Liver (tissue), 9 donors: Measurements from ENCODE around the gene GADL1. TPM values are rescaled to one million over a fixed set of nuclear protein-coding genes. Genes with fewer than 3 reads are reported as not detected.

ENCODE experiments used
- DNase-seq: peaks from one replicate; pipeline ENCODE4 v3.0.0-alpha.2; 2017; ENCODE audit warnings: low spot score
- H3K27ac ChIP-seq, 2 donors: one replicate each; pipeline ENCODE4 v1.7.0; 2013; ENCODE audit warnings: inconsistent platforms in 2 of 2, low read length in 2 of 2, control low read depth in 1 of 2, low read depth in 1 of 2, mild to moderate bottlenecking in 1 of 2
- H3K27me3 ChIP-seq, 4 donors: one replicate each; pipeline versions ENCODE4 v1.6.1 to v1.7.0; 2013; ENCODE audit warnings: low read length in 3 of 4, inconsistent platforms in 1 of 4, mild to moderate bottlenecking in 1 of 4, moderate library complexity in 1 of 4; ENCODE audit not compliant: control insufficient read depth in 4 of 4, insufficient read depth in 4 of 4
- H3K36me3 ChIP-seq, 4 donors: one replicate each; pipeline versions ENCODE4 v1.6.1 to v1.7.0; 2013; ENCODE audit warnings: low read length in 3 of 4, mild to moderate bottlenecking in 3 of 4, low read depth in 1 of 4, moderate library complexity in 1 of 4; ENCODE audit not compliant: control insufficient read depth in 4 of 4, insufficient read depth in 3 of 4
- H3K4me1 ChIP-seq, 4 donors: one replicate each; pipeline versions ENCODE4 v1.6.1 to v1.7.0; 2013; ENCODE audit warnings: low read length in 3 of 4, mild to moderate bottlenecking in 3 of 4, moderate library complexity in 1 of 4; ENCODE audit not compliant: control insufficient read depth in 4 of 4, insufficient read depth in 4 of 4
- H3K4me3 ChIP-seq, 3 donors: one replicate each; pipeline versions ENCODE4 v1.6.1 to v1.7.0; 2013; ENCODE audit warnings: low read length in 3 of 3, control low read depth in 1 of 3, low read depth in 1 of 3, mild to moderate bottlenecking in 1 of 3
- H3K9ac ChIP-seq, 2 donors: one replicate each; pipeline ENCODE4 v1.7.0; 2013; ENCODE audit warnings: low read length in 2 of 2, mild to moderate bottlenecking in 2 of 2, moderate library complexity in 2 of 2, control low read depth in 1 of 2, low read depth in 1 of 2
- H3K9me3 ChIP-seq, 4 donors: one replicate each; pipeline versions ENCODE4 v1.6.1 to v1.7.0; 2013; ENCODE audit warnings: low read length in 3 of 4; ENCODE audit not compliant: control insufficient read depth in 4 of 4
- FOXA2 ChIP-seq: IDR thresholded peaks from 2 replicates; pipeline ENCODE4 v1.6.1; 2016; ENCODE audit warnings: antibody characterized with exemption
- GABPA ChIP-seq, 2 donors: IDR thresholded peaks in 1 of 2; conservative IDR thresholded peaks in 1 of 2; 2 replicates each; pipeline ENCODE4 v1.6.1; 2016; ENCODE audit warnings: antibody characterized with exemption in 2 of 2, mild to moderate bottlenecking in 1 of 2, moderate library complexity in 1 of 2
- HNF4A ChIP-seq, 2 donors: conservative IDR thresholded peaks; 2 replicates each; pipeline ENCODE4 v1.6.1; 2016; ENCODE audit warnings: antibody characterized with exemption in 2 of 2, mild to moderate bottlenecking in 2 of 2
- HNF4G ChIP-seq: IDR thresholded peaks from 2 replicates; pipeline ENCODE4 v1.6.1; 2016; ENCODE audit warnings: antibody characterized with exemption
- NR2F2 ChIP-seq: IDR thresholded peaks from 2 replicates; pipeline ENCODE4 v1.6.1; 2016; ENCODE audit warnings: antibody characterized with exemption
- RAD21 ChIP-seq, 2 donors: IDR thresholded peaks; 2 replicates each; pipeline ENCODE4 v1.6.1; 2016; ENCODE audit warnings: antibody characterized with exemption in 2 of 2, mild to moderate bottlenecking in 2 of 2
- RXRA ChIP-seq, 2 donors: IDR thresholded peaks; 2 replicates each; pipeline ENCODE4 v1.6.1; 2017 to 2018; ENCODE audit warnings: antibody characterized with exemption in 2 of 2, mild to moderate bottlenecking in 1 of 2
- TAF1 ChIP-seq: conservative IDR thresholded peaks from 2 replicates; pipeline ENCODE4 v1.6.1; 2016; ENCODE audit warnings: antibody characterized with exemption, mild to moderate bottlenecking
- YY1 ChIP-seq: IDR thresholded peaks from 2 replicates; pipeline ENCODE4 v1.6.1; 2016; ENCODE audit warnings: antibody characterized with exemption, mild to moderate bottlenecking
- WGBS: extraction: QIAGEN DNeasy Blood & Tissue Kit; methylation state at CpG from one replicate; pipeline ENCODE4 v1.1.7; 2013; 5-methylcytosine and 5-hydroxymethylcytosine counted together
- polyA plus RNA-seq, 2 donors: library from polyadenylated mRNA; stranded (reverse) in 1 of 2; unstranded in 1 of 2; fragments of 200-250 nt in 1 of 2; fragments of >200 nt in 1 of 2; fragmentation: Nextera tagmentation in 1 of 2; extraction: Ambion mirVana in 1 of 2; gene quantifications; one replicate each; pipeline versions ENCODE4 v1.2.1 to v1.2.3, GENCODE V29; 2013 to 2015
- total RNA-seq, 2 donors: library from RNA; depleted of rRNA; stranded (reverse); fragments of >200 nt; gene quantifications; one replicate each; pipeline ENCODE4 v1.2.3, GENCODE V29; 2014
- TF ChIP-seq, protein P1 (sequence below): fragments of 150-350 bp; IDR thresholded peaks from 2 replicates; pipeline ENCODE4 v1.5.1; 2017; ENCODE audit warnings: improper control_type of control experiment, low read depth, low read length; ENCODE audit not compliant: missing input control
- TF ChIP-seq, protein P2 (sequence below): IDR thresholded peaks from 2 replicates; pipeline ENCODE4 v1.6.1; 2016; ENCODE audit warnings: antibody characterized with exemption
- TF ChIP-seq, protein P3 (sequence below): IDR thresholded peaks from 2 replicates; pipeline ENCODE4 v1.6.1; 2016; ENCODE audit warnings: antibody characterized with exemption
- TF ChIP-seq, protein P4 (sequence below): IDR thresholded peaks from 2 replicates; pipeline ENCODE4 v1.6.1; 2016; ENCODE audit warnings: antibody characterized with exemption, mild to moderate bottlenecking
- donor health status: healthy.
- donor health status: healthy.
- donor health status: healthy.
- donor health status: healthy.
- donor health status: healthy.

Gene GADL1
- total and polyA plus RNA-seq, 4 donors = not detected

GRCh38 chr3:30694668-30695067 lies 199.8 kb downstream of the GADL1 start (continued):
- TF ChIP-seq, protein P1, sequence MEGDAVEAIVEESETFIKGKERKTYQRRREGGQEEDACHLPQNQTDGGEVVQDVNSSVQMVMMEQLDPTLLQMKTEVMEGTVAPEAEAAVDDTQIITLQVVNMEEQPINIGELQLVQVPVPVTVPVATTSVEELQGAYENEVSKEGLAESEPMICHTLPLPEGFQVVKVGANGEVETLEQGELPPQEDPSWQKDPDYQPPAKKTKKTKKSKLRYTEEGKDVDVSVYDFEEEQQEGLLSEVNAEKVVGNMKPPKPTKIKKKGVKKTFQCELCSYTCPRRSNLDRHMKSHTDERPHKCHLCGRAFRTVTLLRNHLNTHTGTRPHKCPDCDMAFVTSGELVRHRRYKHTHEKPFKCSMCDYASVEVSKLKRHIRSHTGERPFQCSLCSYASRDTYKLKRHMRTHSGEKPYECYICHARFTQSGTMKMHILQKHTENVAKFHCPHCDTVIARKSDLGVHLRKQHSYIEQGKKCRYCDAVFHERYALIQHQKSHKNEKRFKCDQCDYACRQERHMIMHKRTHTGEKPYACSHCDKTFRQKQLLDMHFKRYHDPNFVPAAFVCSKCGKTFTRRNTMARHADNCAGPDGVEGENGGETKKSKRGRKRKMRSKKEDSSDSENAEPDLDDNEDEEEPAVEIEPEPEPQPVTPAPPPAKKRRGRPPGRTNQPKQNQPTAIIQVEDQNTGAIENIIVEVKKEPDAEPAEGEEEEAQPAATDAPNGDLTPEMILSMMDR = no peak
- TF ChIP-seq HNF4A (conservative IDR thresholded peaks at IDR 0.05) (no peak), NR2F2 (no peak), GABPA (IDR thresholded peaks at IDR 0.05 in 1 of 2, conservative IDR thresholded peaks at IDR 0.05 in 1 of 2) (no peak)

GRCh38 chr3:30694148-30694547 lies 200.3 kb downstream of the GADL1 start:
- no peak overlapping the region for H3K9ac ChIP-seq
- TF ChIP-seq TAF1 (no peak), HNF4A (conservative IDR thresholded peaks at IDR 0.05) (no peak)
- TF ChIP-seq, protein P2, sequence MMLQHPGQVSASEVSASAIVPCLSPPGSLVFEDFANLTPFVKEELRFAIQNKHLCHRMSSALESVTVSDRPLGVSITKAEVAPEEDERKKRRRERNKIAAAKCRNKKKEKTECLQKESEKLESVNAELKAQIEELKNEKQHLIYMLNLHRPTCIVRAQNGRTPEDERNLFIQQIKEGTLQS = no peak

DNA sequence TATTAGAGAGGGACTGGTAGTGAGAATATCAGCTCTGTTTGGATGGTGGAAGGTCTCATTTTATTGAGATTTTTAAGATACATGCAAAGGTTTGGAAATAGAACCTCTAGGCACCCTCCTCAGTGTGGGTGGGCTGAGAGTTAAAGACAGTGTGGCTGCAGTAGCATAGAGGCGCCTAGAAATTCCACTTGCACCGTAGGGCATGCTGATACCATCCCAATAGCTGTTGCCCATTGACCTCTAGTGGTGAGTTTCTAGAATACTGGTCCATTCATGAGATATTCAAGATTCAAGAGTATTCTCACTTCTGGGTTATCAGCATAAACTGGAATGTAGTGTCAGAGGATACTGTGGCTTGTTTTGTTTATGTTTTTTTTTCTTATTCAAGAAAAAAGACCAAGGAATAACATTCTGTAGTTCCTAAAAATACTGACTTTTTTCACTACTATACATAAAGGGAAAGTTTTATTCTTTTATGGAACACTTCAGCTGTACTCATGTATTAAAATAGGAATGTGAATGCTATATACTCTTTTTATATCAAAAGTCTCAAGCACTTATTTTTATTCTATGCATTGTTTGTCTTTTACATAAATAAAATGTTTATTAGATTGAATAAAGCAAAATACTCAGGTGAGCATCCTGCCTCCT lies 200.9 kb downstream of the GADL1 start:
- WGBS = 3% methylated on average over 2 of the region's 2 CpGs
- H3K9ac ChIP-seq = no peak overlapping the region
- no peaks in the 10 kb centered on the region for H3K27me3 ChIP-seq
- no peak overlapping the region for H3K27ac ChIP-seq
- H3K9me3 ChIP-seq = no peaks in the 10 kb centered on the region
- TF ChIP-seq, protein P3, sequence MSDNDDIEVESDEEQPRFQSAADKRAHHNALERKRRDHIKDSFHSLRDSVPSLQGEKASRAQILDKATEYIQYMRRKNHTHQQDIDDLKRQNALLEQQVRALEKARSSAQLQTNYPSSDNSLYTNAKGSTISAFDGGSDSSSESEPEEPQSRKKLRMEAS = peak; percentile 29
- TF ChIP-seq, protein P4, sequence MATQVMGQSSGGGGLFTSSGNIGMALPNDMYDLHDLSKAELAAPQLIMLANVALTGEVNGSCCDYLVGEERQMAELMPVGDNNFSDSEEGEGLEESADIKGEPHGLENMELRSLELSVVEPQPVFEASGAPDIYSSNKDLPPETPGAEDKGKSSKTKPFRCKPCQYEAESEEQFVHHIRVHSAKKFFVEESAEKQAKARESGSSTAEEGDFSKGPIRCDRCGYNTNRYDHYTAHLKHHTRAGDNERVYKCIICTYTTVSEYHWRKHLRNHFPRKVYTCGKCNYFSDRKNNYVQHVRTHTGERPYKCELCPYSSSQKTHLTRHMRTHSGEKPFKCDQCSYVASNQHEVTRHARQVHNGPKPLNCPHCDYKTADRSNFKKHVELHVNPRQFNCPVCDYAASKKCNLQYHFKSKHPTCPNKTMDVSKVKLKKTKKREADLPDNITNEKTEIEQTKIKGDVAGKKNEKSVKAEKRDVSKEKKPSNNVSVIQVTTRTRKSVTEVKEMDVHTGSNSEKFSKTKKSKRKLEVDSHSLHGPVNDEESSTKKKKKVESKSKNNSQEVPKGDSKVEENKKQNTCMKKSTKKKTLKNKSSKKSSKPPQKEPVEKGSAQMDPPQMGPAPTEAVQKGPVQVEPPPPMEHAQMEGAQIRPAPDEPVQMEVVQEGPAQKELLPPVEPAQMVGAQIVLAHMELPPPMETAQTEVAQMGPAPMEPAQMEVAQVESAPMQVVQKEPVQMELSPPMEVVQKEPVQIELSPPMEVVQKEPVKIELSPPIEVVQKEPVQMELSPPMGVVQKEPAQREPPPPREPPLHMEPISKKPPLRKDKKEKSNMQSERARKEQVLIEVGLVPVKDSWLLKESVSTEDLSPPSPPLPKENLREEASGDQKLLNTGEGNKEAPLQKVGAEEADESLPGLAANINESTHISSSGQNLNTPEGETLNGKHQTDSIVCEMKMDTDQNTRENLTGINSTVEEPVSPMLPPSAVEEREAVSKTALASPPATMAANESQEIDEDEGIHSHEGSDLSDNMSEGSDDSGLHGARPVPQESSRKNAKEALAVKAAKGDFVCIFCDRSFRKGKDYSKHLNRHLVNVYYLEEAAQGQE = no peak
- TF ChIP-seq, protein P2 = no peak
- TF ChIP-seq HNF4A (conservative IDR thresholded peaks at IDR 0.05) = peak in 1 of 2 donors; percentile 19
- TF ChIP-seq HNF4G = no peak
- TF ChIP-seq GABPA (IDR thresholded peaks at IDR 0.05 in 1 of 2, conservative IDR thresholded peaks at IDR 0.05 in 1 of 2) = no peak
- TF ChIP-seq YY1 = no peak
- TF ChIP-seq, protein P1 = peak; percentile 89
- TF ChIP-seq FOXA2 = no peak
- TF ChIP-seq RAD21 (IDR thresholded peaks at IDR 0.05) = peak; percentile 100
- TF ChIP-seq RXRA (IDR thresholded peaks at IDR 0.05) = no peak
- no peak for DNase-seq
- peaks cover 0 to 24% (median 11%) of the 10 kb centered on the region in 4 donors for H3K36me3 ChIP-seq
- H3K4me1 ChIP-seq = peaks cover 0 to 29% (median 18%) of the 10 kb centered on the region in 4 donors
- H3K4me3 ChIP-seq = no peak overlapping the region

More at GRCh38 chr3:30694148-30694547, 200.3 kb downstream of the GADL1 start:
- no peak overlapping the region for H3K4me3 ChIP-seq
- peaks cover 0 to 24% (median 12%) of the 10 kb centered on the region in 4 donors for H3K4me1 ChIP-seq
- no peak for DNase-seq
- H3K27ac ChIP-seq = no peak overlapping the region
- H3K9me3 ChIP-seq = no peaks in the 10 kb centered on the region
- H3K27me3 ChIP-seq = no peaks in the 10 kb centered on the region
- H3K36me3 ChIP-seq = peaks cover 0 to 24% (median 13%) of the 10 kb centered on the region in 4 donors
- 75% methylated on average over 3 of the region's 3 CpGs for WGBS
